Measurements from ENCODE around the gene RPS6KB2. TPM values are rescaled to one million over a fixed set of nuclear protein-coding genes. Genes with fewer than 3 reads are reported as not detected.

Gene RPS6KB2
- total RNA-seq, 2 experiments from 2014 or later: 69.3 to 72.0 TPM

- Mint-ChIP-seq H3K4me3 (peak overlapping the region; percentile 86), H3K9me3 (no peaks in the 10 kb centered on the region), H3K36me3 (ENCODE audit: low read depth) (peaks cover 40% of the 10 kb centered on the region), H3K27me3 (no peaks in the 10 kb centered on the region), H3K27ac (peak overlapping the region; percentile 98), H3K4me1 (ENCODE audit: low read depth) (peaks cover 86% of the 10 kb centered on the region)
- ATAC-seq (ENCODE audit: poor library complexity): no peak
- intact Hi-C loops (cut with DNase I, micrococcal nuclease): loop anchor here in 1 of 2 experiments (2.0 kb wide), 1 partner anchor 27 kb away; the partner anchor contains the start of gene PTPRCAP
- Histone ChIP-seq H3K27me3 (ENCODE audit: control insufficient read depth in 1 of 2, insufficient read depth in 2 of 2, low read length in 2 of 2) (no peaks in the 10 kb centered on the region), H3K4me3 (ENCODE audit: low read length) (peak overlapping the region; percentile 100), H3K9me3 (ENCODE audit: control insufficient read depth in 1 of 2, insufficient read depth in 1 of 2, low read length in 2 of 2) (no peaks in the 10 kb centered on the region), H3K4me1 (ENCODE audit: insufficient read depth, low read length) (peaks cover 100% of the 10 kb centered on the region), H3K27ac (ENCODE audit: low read depth in 1 of 2, low read length in 2 of 2) (peak overlapping the region; percentile 75 to 84), H3K36me3 (ENCODE audit: insufficient read depth, low read length) (peaks cover 48% of the 10 kb centered on the region)
- peak in 1 of 14 experiments; percentile 42 for DNase-seq
- TF ChIP-seq, protein P1, sequence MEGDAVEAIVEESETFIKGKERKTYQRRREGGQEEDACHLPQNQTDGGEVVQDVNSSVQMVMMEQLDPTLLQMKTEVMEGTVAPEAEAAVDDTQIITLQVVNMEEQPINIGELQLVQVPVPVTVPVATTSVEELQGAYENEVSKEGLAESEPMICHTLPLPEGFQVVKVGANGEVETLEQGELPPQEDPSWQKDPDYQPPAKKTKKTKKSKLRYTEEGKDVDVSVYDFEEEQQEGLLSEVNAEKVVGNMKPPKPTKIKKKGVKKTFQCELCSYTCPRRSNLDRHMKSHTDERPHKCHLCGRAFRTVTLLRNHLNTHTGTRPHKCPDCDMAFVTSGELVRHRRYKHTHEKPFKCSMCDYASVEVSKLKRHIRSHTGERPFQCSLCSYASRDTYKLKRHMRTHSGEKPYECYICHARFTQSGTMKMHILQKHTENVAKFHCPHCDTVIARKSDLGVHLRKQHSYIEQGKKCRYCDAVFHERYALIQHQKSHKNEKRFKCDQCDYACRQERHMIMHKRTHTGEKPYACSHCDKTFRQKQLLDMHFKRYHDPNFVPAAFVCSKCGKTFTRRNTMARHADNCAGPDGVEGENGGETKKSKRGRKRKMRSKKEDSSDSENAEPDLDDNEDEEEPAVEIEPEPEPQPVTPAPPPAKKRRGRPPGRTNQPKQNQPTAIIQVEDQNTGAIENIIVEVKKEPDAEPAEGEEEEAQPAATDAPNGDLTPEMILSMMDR (IDR thresholded peaks at IDR 0.05): no peak
- POLR2A ChIA-PET: interaction anchor here (0.9 to 3.5 kb wide), 14 partner anchors 10 to 138 kb away, joined by 3 to 136 read pairs (median 14); partner anchors contain the start of genes AIP, CORO1B, POLD4 and PTPRCAP
- CTCF ChIA-PET: interaction anchor here (1.2 kb wide), 1 partner anchor 28 kb away, joined by 6 read pairs; the partner anchor contains the start of gene PTPRCAP
Observed at GRCh38 chr11:67409781-67410368, 18.4 kb upstream of the RPS6KB2 start.

DNA sequence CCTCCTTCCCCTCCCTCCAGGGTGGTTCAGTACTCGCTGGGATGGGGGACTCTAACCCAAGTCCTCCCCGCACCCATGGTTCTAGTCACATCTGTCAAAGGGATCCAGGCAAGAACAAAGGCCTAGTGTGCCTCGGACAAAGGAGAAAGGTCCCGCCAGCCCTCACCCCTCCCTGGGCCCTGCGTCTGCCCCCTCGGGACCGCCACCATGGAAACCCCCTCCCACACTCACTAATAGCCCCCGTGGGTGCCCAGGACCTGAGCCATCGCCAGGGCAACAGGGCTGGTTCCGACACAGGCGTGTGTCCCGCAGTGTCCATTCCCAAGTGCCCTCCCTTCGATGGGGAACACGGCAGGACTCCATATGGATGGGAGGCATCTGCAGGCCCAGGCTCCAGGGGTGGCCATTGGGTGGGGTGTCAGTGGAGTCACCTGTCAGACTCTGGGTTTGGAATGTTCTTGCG lies 17.9 kb upstream of the RPS6KB2 start:
- no peak for ATAC-seq (ENCODE audit: poor library complexity)
- H3K27me3 Mint-ChIP-seq: no peaks in the 10 kb centered on the region
- peaks cover 85% of the 10 kb centered on the region for H3K4me1 Mint-ChIP-seq (ENCODE audit: low read depth)
- peak overlapping the region; percentile 86 for H3K4me3 Mint-ChIP-seq
- H3K9me3 ChIP-seq (ENCODE audit: control insufficient read depth in 1 of 2, insufficient read depth in 1 of 2, low read length in 2 of 2): no peaks in the 10 kb centered on the region
- peaks cover 35% of the 10 kb centered on the region for H3K36me3 Mint-ChIP-seq (ENCODE audit: low read depth)
- peak overlapping the region; percentile 75 to 84 for H3K27ac ChIP-seq (ENCODE audit: low read depth in 1 of 2, low read length in 2 of 2)
- peak overlapping the region; percentile 100 for H3K4me3 ChIP-seq (ENCODE audit: low read length)
- H3K9me3 Mint-ChIP-seq: no peaks in the 10 kb centered on the region
- TF ChIP-seq, protein P1 (IDR thresholded peaks at IDR 0.05): no peak
- peak overlapping the region; percentile 98 for H3K27ac Mint-ChIP-seq
- peaks cover 100% of the 10 kb centered on the region for H3K4me1 ChIP-seq (ENCODE audit: insufficient read depth, low read length)
- ChIA-PET POLR2A (interaction anchor here (2.0 to 12.5 kb wide), 3 partner anchors 8 to 23 kb away, joined by 21 to 411 read pairs (median 106); partner anchors contain the start of genes PPP1CA, PTPRCAP, RPS6KB2 and TBC1D10C), CTCF (no interaction called here)
- no peak for DNase-seq
- no peaks in the 10 kb centered on the region for H3K27me3 ChIP-seq (ENCODE audit: control insufficient read depth in 1 of 2, insufficient read depth in 2 of 2, low read length in 2 of 2)
- H3K36me3 ChIP-seq (ENCODE audit: insufficient read depth, low read length): peaks cover 48% of the 10 kb centered on the region
- intact Hi-C loops (cut with DNase I, micrococcal nuclease): no loop called here

DNA sequence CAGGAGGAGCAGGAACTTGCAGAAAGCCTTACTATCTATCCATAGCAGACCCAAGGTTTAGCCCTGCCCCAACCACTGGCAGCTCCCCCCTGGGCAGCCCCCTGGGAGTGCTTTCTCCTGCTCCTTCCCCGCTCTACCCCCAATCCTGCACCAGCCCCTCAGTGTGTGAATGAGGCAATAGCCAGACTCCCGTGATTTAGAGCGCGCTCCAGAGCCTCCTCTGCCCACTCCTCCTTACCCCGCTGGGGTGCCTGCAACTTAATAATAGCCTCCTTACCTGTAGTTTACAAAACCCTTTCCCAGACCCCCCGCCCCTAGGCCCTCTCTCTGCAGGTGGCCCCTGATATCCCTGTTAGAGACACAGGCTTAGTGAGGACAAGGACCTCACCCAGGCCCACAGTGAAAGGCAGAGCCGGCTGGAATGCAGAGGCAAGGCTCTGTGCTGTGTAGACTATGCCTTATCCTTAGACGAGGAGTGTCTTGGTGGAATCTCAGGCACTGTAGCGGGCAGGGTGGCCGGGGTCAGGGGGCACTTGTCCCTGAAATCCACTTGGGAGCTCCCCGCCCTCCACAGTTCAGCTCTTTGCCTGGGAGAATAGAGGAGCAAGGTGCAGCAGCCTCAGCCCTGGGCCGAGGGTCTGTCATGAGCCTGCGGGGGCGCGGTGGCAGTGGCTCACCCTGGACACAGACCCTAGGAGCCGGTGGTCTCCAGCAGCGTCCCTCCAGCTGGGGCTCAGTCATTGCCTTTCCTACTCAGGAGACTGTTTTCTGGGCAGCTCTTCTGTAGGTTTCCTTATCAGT lies 17.1 kb upstream of the RPS6KB2 start:
- peak overlapping the region; percentile 98 for H3K27ac Mint-ChIP-seq

More for the DNA sequence above, 17.1 kb upstream of the RPS6KB2 start:
- ChIA-PET POLR2A (interaction anchor here (0.6 to 12.5 kb wide), 10 partner anchors 9 to 72 kb away, joined by 3 to 411 read pairs (median 7); partner anchors contain the start of genes AIP, CABP4, PPP1CA and PTPRCAP), CTCF (no interaction called here)
- Histone ChIP-seq H3K4me1 (ENCODE audit: insufficient read depth, low read length) (peaks cover 98% of the 10 kb centered on the region), H3K9me3 (ENCODE audit: control insufficient read depth in 1 of 2, insufficient read depth in 1 of 2, low read length in 2 of 2) (no peaks in the 10 kb centered on the region), H3K27me3 (ENCODE audit: control insufficient read depth in 1 of 2, insufficient read depth in 2 of 2, low read length in 2 of 2) (no peaks in the 10 kb centered on the region), H3K4me3 (ENCODE audit: low read length) (no peak overlapping the region), H3K27ac (ENCODE audit: low read depth in 1 of 2, low read length in 2 of 2) (peak overlapping the region; percentile 75 to 84), H3K36me3 (ENCODE audit: insufficient read depth, low read length) (peaks cover 40% of the 10 kb centered on the region)
- TF ChIP-seq, protein P1 (IDR thresholded peaks at IDR 0.05): no peak
- ATAC-seq (ENCODE audit: poor library complexity) (no peak), DNase-seq (no peak)
- H3K9me3 Mint-ChIP-seq: no peaks in the 10 kb centered on the region
- intact Hi-C loops (cut with DNase I, micrococcal nuclease): no loop called here
- peaks cover 30% of the 10 kb centered on the region for H3K36me3 Mint-ChIP-seq (ENCODE audit: low read depth)
- peaks cover 83% of the 10 kb centered on the region for H3K4me1 Mint-ChIP-seq (ENCODE audit: low read depth)
- H3K27me3 Mint-ChIP-seq: no peaks in the 10 kb centered on the region
- H3K4me3 Mint-ChIP-seq: peak overlapping the region; percentile 78

Measured in CD4-positive, alpha-beta T cell (primary cell).